Astrocyte (in vitro differentiated cells and primary cell): ENCODE data around the gene JMJD1C. TPM values are rescaled to one million over a fixed set of nuclear protein-coding genes. Genes with fewer than 3 reads are reported as not detected.

Experiments
- DNase-seq: peaks from one replicate; pipeline ENCODE4 v3.0.0-alpha.2; 2010; ENCODE audit warnings: low read depth
- FAIRE-seq: peaks from 2 replicates; lab custom pipeline; 2011; peaks lifted over from hg19 to GRCh38; lab: Jason Lieb, UNC
- H2AFZ ChIP-seq: 2 replicates; pipeline ENCODE4 v1.6.0; 2012; ENCODE audit warnings: low read depth, low read length, inconsistent platforms
- H3K27ac ChIP-seq: 2 replicates; pipeline ENCODE4 v1.5.1; 2011; ENCODE audit warnings: low read depth, low read length, inconsistent platforms
- H3K27me3 ChIP-seq: 2 replicates; pipeline ENCODE4 v1.6.0; 2011; ENCODE audit warnings: low read length, inconsistent platforms; ENCODE audit not compliant: insufficient read depth
- H3K36me3 ChIP-seq: 2 replicates; pipeline ENCODE4 v1.5.1; 2011; ENCODE audit warnings: low read length, inconsistent platforms; ENCODE audit not compliant: insufficient read depth
- H3K4me1 ChIP-seq: 2 replicates; pipeline ENCODE4 v1.5.1; 2011; ENCODE audit warnings: low read length, inconsistent platforms; ENCODE audit not compliant: insufficient read depth
- H3K4me2 ChIP-seq: 2 replicates; pipeline ENCODE4 v1.6.0; 2012; ENCODE audit warnings: low read length, inconsistent platforms
- H3K4me3 ChIP-seq: 2 replicates; pipeline ENCODE4 v1.5.1; 2011; ENCODE audit warnings: low read depth, mild to moderate bottlenecking, low read length, inconsistent platforms; ENCODE audit not compliant: insufficient read depth
- H3K79me2 ChIP-seq: 2 replicates; pipeline ENCODE4 v1.6.0; 2012; ENCODE audit warnings: mild to moderate bottlenecking, low read length, inconsistent platforms; ENCODE audit not compliant: insufficient read depth
- H3K9ac ChIP-seq: 2 replicates; pipeline ENCODE4 v1.6.0; 2012; ENCODE audit warnings: mild to moderate bottlenecking, low read length, inconsistent platforms
- H3K9me3 ChIP-seq: 2 replicates; pipeline ENCODE4 v1.5.1; 2012; ENCODE audit warnings: low read depth, mild to moderate bottlenecking, low read length, inconsistent platforms; ENCODE audit not compliant: insufficient read depth
- H4K20me1 ChIP-seq: 2 replicates; pipeline ENCODE4 v1.6.0; 2012; ENCODE audit warnings: low read length, inconsistent platforms; ENCODE audit not compliant: insufficient read depth
- H3K27ac Mint-ChIP-seq: one replicate; pipeline ENCODE4 v1.8.0; 2021; ENCODE audit warnings: mild to moderate bottlenecking, mixed read lengths; ENCODE audit not compliant: unreplicated experiment
- H3K27me3 Mint-ChIP-seq: one replicate; pipeline ENCODE4 v1.8.0; 2021; ENCODE audit warnings: low read depth, mixed read lengths; ENCODE audit not compliant: unreplicated experiment
- H3K36me3 Mint-ChIP-seq: one replicate; pipeline ENCODE4 v1.8.0; 2021; ENCODE audit warnings: low read depth, mixed read lengths; ENCODE audit not compliant: unreplicated experiment
- H3K4me1 Mint-ChIP-seq: one replicate; pipeline ENCODE4 v1.8.0; 2021; ENCODE audit warnings: low read depth, mixed read lengths; ENCODE audit not compliant: unreplicated experiment
- H3K4me3 Mint-ChIP-seq: one replicate; pipeline ENCODE4 v1.8.0; 2021; ENCODE audit warnings: mild to moderate bottlenecking, moderate library complexity, mixed read lengths; ENCODE audit not compliant: unreplicated experiment
- H3K9me3 Mint-ChIP-seq: one replicate; pipeline ENCODE4 v1.8.0; 2021; ENCODE audit warnings: mild to moderate bottlenecking, mixed read lengths; ENCODE audit not compliant: unreplicated experiment
- EZH2 ChIP-seq: IDR thresholded peaks from 2 replicates; pipeline ENCODE4 v1.6.1; 2012; ENCODE audit warnings: mild to moderate bottlenecking, low read length, inconsistent platforms; ENCODE audit not compliant: insufficient read depth
- total RNA-seq: library from RNA; stranded (reverse); gene quantifications from 2 replicates; pipeline ENCODE4 v1.2.1, GENCODE V29; 2021
- TF ChIP-seq, protein P1 (sequence below): IDR thresholded peaks from 2 replicates; pipeline ENCODE4 v1.5.1; 2011; ENCODE audit warnings: low read depth, mild to moderate bottlenecking, inconsistent platforms, low read length, moderate library complexity; ENCODE audit not compliant: insufficient read depth

The JMJD1C gene
- total RNA-seq, 1 donor from 2014 or later, result 61.0 TPM

DNA sequence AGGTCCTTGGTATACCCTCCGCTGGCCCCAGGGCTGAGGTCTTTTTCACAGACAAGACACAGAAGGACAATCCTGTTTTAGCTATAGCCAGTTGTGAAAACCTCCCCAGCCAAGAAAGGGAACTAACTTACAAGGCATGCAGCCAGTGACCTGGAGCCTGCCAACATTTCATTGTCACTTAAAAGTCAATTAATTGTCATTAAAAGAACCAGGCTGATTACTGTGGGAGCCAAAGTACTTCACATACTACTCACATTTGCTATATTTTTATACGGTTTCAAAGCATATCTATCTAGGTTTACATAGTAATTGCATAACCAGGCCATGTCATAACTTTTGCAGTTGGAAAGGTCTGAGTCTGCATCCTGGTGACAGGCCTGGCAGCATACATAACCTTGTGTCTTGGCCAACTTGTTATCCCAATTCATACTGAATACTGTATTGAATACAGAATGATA lies 301.6 kb downstream of the JMJD1C start:
- H3K27ac Mint-ChIP-seq, result no peak overlapping the region
- no peaks in the 10 kb centered on the region for H3K79me2 ChIP-seq
- H3K4me3 ChIP-seq, result no peak overlapping the region
- no peaks in the 10 kb centered on the region for H3K27me3 Mint-ChIP-seq
- H4K20me1 ChIP-seq, result peaks cover 7% of the 10 kb centered on the region
- no peak for TF ChIP-seq EZH2
- TF ChIP-seq, protein P1, sequence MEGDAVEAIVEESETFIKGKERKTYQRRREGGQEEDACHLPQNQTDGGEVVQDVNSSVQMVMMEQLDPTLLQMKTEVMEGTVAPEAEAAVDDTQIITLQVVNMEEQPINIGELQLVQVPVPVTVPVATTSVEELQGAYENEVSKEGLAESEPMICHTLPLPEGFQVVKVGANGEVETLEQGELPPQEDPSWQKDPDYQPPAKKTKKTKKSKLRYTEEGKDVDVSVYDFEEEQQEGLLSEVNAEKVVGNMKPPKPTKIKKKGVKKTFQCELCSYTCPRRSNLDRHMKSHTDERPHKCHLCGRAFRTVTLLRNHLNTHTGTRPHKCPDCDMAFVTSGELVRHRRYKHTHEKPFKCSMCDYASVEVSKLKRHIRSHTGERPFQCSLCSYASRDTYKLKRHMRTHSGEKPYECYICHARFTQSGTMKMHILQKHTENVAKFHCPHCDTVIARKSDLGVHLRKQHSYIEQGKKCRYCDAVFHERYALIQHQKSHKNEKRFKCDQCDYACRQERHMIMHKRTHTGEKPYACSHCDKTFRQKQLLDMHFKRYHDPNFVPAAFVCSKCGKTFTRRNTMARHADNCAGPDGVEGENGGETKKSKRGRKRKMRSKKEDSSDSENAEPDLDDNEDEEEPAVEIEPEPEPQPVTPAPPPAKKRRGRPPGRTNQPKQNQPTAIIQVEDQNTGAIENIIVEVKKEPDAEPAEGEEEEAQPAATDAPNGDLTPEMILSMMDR, result no peak
- no peak overlapping the region for H3K27ac ChIP-seq
- no peak overlapping the region for H3K4me3 Mint-ChIP-seq
- peaks cover 2% of the 10 kb centered on the region for H3K36me3 Mint-ChIP-seq
- H3K4me1 Mint-ChIP-seq, result peaks cover 7% of the 10 kb centered on the region
- no peak for FAIRE-seq
- H3K9me3 ChIP-seq, result no peaks in the 10 kb centered on the region
- no peak overlapping the region for H2AFZ ChIP-seq
- no peaks in the 10 kb centered on the region for H3K9me3 Mint-ChIP-seq
- peaks cover 23% of the 10 kb centered on the region for H3K36me3 ChIP-seq
- H3K27me3 ChIP-seq, result no peaks in the 10 kb centered on the region
- no peak for DNase-seq
- H3K4me2 ChIP-seq, result no peak overlapping the region
- no peak overlapping the region for H3K9ac ChIP-seq
- H3K4me1 ChIP-seq, result no peaks in the 10 kb centered on the region

DNA sequence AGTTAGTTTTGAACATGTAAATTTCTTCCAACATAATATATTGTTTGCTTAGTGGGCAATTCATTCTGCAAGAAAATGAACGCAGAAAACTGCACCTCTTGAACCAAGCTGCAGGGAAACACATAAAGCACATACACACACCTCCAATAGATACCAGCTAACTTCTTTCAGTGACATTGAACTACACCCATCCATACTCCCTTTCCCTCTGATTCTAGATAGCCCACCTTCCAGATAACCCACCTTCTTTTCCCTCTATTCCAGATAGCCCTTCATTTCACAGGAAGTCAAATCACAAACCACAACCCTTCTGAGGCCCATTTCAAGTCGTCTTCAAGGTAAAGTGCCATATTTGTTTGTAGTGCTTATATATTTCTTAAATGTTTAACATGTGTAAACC lies 304.2 kb downstream of the JMJD1C start:
- H4K20me1 ChIP-seq, result peaks cover 26% of the 10 kb centered on the region
- DNase-seq, result no peak
- no peaks in the 10 kb centered on the region for H3K9me3 ChIP-seq
- no peaks in the 10 kb centered on the region for H3K9me3 Mint-ChIP-seq
- no peaks in the 10 kb centered on the region for H3K27me3 ChIP-seq
- TF ChIP-seq, protein P1, result no peak
- TF ChIP-seq EZH2, result no peak
- no peak overlapping the region for H3K4me3 Mint-ChIP-seq
- H3K79me2 ChIP-seq, result no peaks in the 10 kb centered on the region
- no peak overlapping the region for H3K27ac Mint-ChIP-seq
- no peaks in the 10 kb centered on the region for H3K4me1 ChIP-seq
- H3K4me3 ChIP-seq, result no peak overlapping the region
- H3K9ac ChIP-seq, result no peak overlapping the region
- no peak overlapping the region for H2AFZ ChIP-seq
- no peaks in the 10 kb centered on the region for H3K27me3 Mint-ChIP-seq
- H3K4me1 Mint-ChIP-seq, result peaks cover 6% of the 10 kb centered on the region
- no peak overlapping the region for H3K27ac ChIP-seq
- no peak overlapping the region for H3K4me2 ChIP-seq
- peaks cover 13% of the 10 kb centered on the region for H3K36me3 ChIP-seq
- H3K36me3 Mint-ChIP-seq, result no peaks in the 10 kb centered on the region
- FAIRE-seq, result no peak

DNA sequence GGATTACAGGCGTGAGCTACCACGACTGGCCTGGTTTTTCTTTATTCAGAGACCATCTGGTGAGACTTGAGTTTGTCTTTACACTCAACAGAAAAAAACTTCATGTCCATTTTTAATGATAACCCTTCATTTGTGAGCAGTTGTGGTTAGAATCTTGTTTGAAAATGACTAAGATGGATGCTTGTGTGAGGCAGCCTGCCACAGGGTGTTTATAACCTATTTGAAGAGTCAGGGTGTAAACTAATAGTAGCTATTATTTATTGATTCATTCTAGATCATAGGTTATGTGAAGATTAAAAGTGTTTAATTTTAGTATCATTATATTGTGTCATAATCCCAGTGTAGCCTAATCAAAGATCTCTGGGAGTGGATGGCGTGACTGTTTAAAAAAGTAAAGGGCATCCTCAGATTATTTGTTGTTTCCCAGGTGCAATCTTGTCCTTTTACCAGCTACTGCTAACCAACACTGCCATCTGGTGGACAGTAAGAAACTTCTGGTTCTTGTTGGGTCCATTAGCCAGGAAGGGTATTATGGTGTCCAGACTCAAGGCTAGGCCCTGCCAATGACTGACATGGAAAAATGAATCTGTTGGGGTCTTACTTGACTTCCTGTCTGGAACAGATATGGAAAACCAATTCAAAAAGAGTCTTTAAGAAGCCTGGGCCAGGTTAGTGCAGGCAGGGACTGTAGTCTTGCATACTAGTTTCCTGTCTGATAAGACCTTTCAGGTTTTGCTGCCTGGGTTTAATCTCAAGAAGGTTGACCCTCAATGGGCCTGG lies 307.7 kb downstream of the JMJD1C start:
- no peaks in the 10 kb centered on the region for H3K27me3 ChIP-seq
- Mint-ChIP-seq H3K27me3 (no peaks in the 10 kb centered on the region), H3K4me1 (peaks cover 21% of the 10 kb centered on the region), H3K9me3 (no peaks in the 10 kb centered on the region), H3K27ac (no peak overlapping the region), H3K4me3 (no peak overlapping the region), H3K36me3 (peaks cover 15% of the 10 kb centered on the region)
- H4K20me1 ChIP-seq, result peaks cover 37% of the 10 kb centered on the region
- H3K4me2 ChIP-seq, result no peak overlapping the region
- H3K9me3 ChIP-seq, result no peaks in the 10 kb centered on the region
- no peak overlapping the region for H3K4me3 ChIP-seq
- H3K27ac ChIP-seq, result no peak overlapping the region
- DNase-seq (peak; percentile 86), FAIRE-seq (peak; percentile 5)
- no peak overlapping the region for H2AFZ ChIP-seq
- no peaks in the 10 kb centered on the region for H3K4me1 ChIP-seq
- TF ChIP-seq EZH2, result no peak
- TF ChIP-seq, protein P1, result peak; percentile 90
- H3K36me3 ChIP-seq, result peaks cover 6% of the 10 kb centered on the region
- peaks cover 10% of the 10 kb centered on the region for H3K79me2 ChIP-seq
- no peak overlapping the region for H3K9ac ChIP-seq
